Mesenchymal stem cell (in vitro differentiated cells and primary cell): ENCODE results near the gene MYL3.

ENCODE experiments used
- DNase-seq: peaks from one replicate; pipeline ENCODE4 v3.0.0-alpha.2; 2013
- H2AFZ ChIP-seq: one replicate; pipeline ENCODE4 v1.6.1; 2013; ENCODE audit warnings: low read depth, mild to moderate bottlenecking, control low read depth, inconsistent platforms, low read length, moderate library complexity
- H2AK5ac ChIP-seq: 2 replicates; pipeline ENCODE4 v1.6.1; 2013; ENCODE audit warnings: low read length, moderate library complexity, mild to moderate bottlenecking, inconsistent platforms; ENCODE audit not compliant: severe bottlenecking
- H2BK120ac ChIP-seq: one replicate; pipeline ENCODE4 v1.6.1; 2013; ENCODE audit warnings: low read depth, mild to moderate bottlenecking, inconsistent platforms, low read length, moderate library complexity
- H2BK12ac ChIP-seq, 2 experiments: one replicate each; pipeline ENCODE4 v1.6.1; 2013; ENCODE audit warnings: inconsistent platforms in 2 of 2, low read length in 2 of 2, mild to moderate bottlenecking in 2 of 2, moderate library complexity in 2 of 2, control low read depth in 1 of 2
- H2BK15ac ChIP-seq: one replicate; pipeline ENCODE4 v1.6.1; 2013; ENCODE audit warnings: mild to moderate bottlenecking, low read depth, inconsistent platforms; ENCODE audit not compliant: poor library complexity, severe bottlenecking
- H2BK5ac ChIP-seq: 2 replicates; pipeline ENCODE4 v1.6.1; 2013; ENCODE audit warnings: low read depth, mild to moderate bottlenecking, low read length, control low read depth, inconsistent platforms; ENCODE audit not compliant: poor library complexity, severe bottlenecking
- H3K14ac ChIP-seq, 2 experiments: one replicate each; pipeline ENCODE4 v1.6.1; 2013; ENCODE audit warnings: inconsistent platforms in 2 of 2, low read length in 2 of 2, control low read depth in 1 of 2, mild to moderate bottlenecking in 1 of 2, moderate library complexity in 1 of 2
- H3K18ac ChIP-seq, 2 experiments: one replicate each; pipeline ENCODE4 v1.6.1; 2013; ENCODE audit warnings: inconsistent platforms in 2 of 2, low read length in 2 of 2, control low read depth in 1 of 2, low read depth in 1 of 2, mild to moderate bottlenecking in 1 of 2
- H3K23ac ChIP-seq, 2 experiments: one replicate each; pipeline ENCODE4 v1.6.1; 2013; ENCODE audit warnings: inconsistent platforms in 2 of 2, low read length in 2 of 2, mild to moderate bottlenecking in 2 of 2, moderate library complexity in 2 of 2, control low read depth in 1 of 2
- H3K27ac ChIP-seq: 2 replicates; pipeline ENCODE4 v1.5.1; 2013; ENCODE audit warnings: mild to moderate bottlenecking, moderate library complexity, low read length, control low read depth, inconsistent platforms; ENCODE audit not compliant: poor library complexity, severe bottlenecking
- H3K27me3 ChIP-seq, 2 experiments: 2 replicates each; pipeline versions ENCODE4 v1.6.1 to v1.7.0; 2013; ENCODE audit warnings: low read length in 2 of 2, mild to moderate bottlenecking in 2 of 2, moderate library complexity in 2 of 2, control low read depth in 1 of 2, inconsistent platforms in 1 of 2; ENCODE audit not compliant: control insufficient read depth in 1 of 2, insufficient read depth in 1 of 2
- H3K36me3 ChIP-seq, 2 experiments: 2 replicates each; pipeline versions ENCODE4 v1.6.1 to v1.7.0; 2013; ENCODE audit warnings: low read length in 2 of 2, control low read depth in 1 of 2, inconsistent platforms in 1 of 2, low read depth in 1 of 2, mild to moderate bottlenecking in 1 of 2; ENCODE audit not compliant: insufficient read depth in 2 of 2, control insufficient read depth in 1 of 2
- H3K4ac ChIP-seq, 2 experiments: one replicate each; pipeline ENCODE4 v1.6.1; 2013; ENCODE audit warnings: inconsistent platforms in 2 of 2, low read length in 2 of 2, mild to moderate bottlenecking in 2 of 2, moderate library complexity in 2 of 2, control low read depth in 1 of 2, low read depth in 1 of 2
- H3K4me1 ChIP-seq: 2 replicates; pipeline ENCODE4 v1.6.1; 2013; ENCODE audit warnings: low read depth, low read length, control low read depth; ENCODE audit not compliant: control insufficient read depth, insufficient read depth
- H3K4me2 ChIP-seq: 2 replicates; pipeline ENCODE4 v1.6.1; 2013; ENCODE audit warnings: low read length, mild to moderate bottlenecking, inconsistent platforms; ENCODE audit not compliant: poor library complexity, severe bottlenecking
- H3K4me3 ChIP-seq, 2 experiments: 2 replicates each; pipeline versions ENCODE4 v1.5.1 to v1.7.0; 2013; ENCODE audit warnings: low read length in 2 of 2, mild to moderate bottlenecking in 2 of 2, control low read depth in 1 of 2, low read depth in 1 of 2; ENCODE audit not compliant: insufficient read depth in 1 of 2
- H3K79me1 ChIP-seq: replicated peaks from 2 replicates; pipeline ENCODE4 v1.6.1; 2013; ENCODE audit warnings: mild to moderate bottlenecking, control low read depth, low read length, inconsistent platforms; ENCODE audit not compliant: poor library complexity, severe bottlenecking
- H3K9ac ChIP-seq: 2 replicates; pipeline ENCODE4 v1.7.0; 2013; ENCODE audit warnings: mild to moderate bottlenecking, low read length, moderate library complexity
- H3K9me3 ChIP-seq: 2 replicates; pipeline ENCODE4 v1.7.0; 2013; ENCODE audit warnings: mild to moderate bottlenecking, low read length; ENCODE audit not compliant: control insufficient read depth
- H4K8ac ChIP-seq: one replicate; pipeline ENCODE4 v1.6.1; 2013; ENCODE audit warnings: inconsistent platforms, mild to moderate bottlenecking, low read length, moderate library complexity
- H4K91ac ChIP-seq: one replicate; pipeline ENCODE4 v1.6.1; 2013; ENCODE audit warnings: mild to moderate bottlenecking, low read length, inconsistent platforms
- WGBS: methylation state at CpG from one replicate; pipeline ENCODE4 v1.1.7; 2013; ENCODE audit warnings: mixed read lengths; 5-methylcytosine and 5-hydroxymethylcytosine counted together

MYL3 gene

GRCh38 chr3:46835054-46835453, 28.2 kb downstream of the MYL3 start:
- WGBS = 88% methylated on average over 12 of the region's 12 CpGs

GRCh38 chr3:46833346-46834300, 29.6 kb downstream of the MYL3 start:
- H3K4me3 ChIP-seq = no peak overlapping the region
- 95% methylated on average over 65 of the region's 65 CpGs for WGBS
- no peaks in the 10 kb centered on the region for H3K4me1 ChIP-seq
- no peaks in the 10 kb centered on the region for H3K36me3 ChIP-seq
- H3K4me2 ChIP-seq = no peak overlapping the region
- no peak overlapping the region for H4K8ac ChIP-seq
- peaks cover 15% of the 10 kb centered on the region for H3K9me3 ChIP-seq
- no peak overlapping the region for H4K91ac ChIP-seq
- no peak overlapping the region for H2AK5ac ChIP-seq
- H3K79me1 ChIP-seq = no peaks in the 10 kb centered on the region
- H2BK12ac ChIP-seq = no peak overlapping the region
- no peak overlapping the region for H2BK15ac ChIP-seq
- H2BK120ac ChIP-seq = no peak overlapping the region
- no peak overlapping the region for H3K23ac ChIP-seq
- H3K14ac ChIP-seq = no peak overlapping the region
- H3K18ac ChIP-seq = no peak overlapping the region
- H3K27ac ChIP-seq = no peak overlapping the region
- no peak overlapping the region for H3K9ac ChIP-seq
- no peak overlapping the region for H2AFZ ChIP-seq
- no peak overlapping the region for H2BK5ac ChIP-seq
- no peak overlapping the region for H3K4ac ChIP-seq
- DNase-seq = no peak
- H3K27me3 ChIP-seq = peaks cover 7 to 28% of the 10 kb centered on the region in 2 experiments

More at GRCh38 chr3:46835054-46835453, 28.2 kb downstream of the MYL3 start:
- H2AFZ ChIP-seq = no peak overlapping the region
- no peak overlapping the region for H3K4ac ChIP-seq
- no peak overlapping the region for H2BK12ac ChIP-seq
- no peak overlapping the region for H3K18ac ChIP-seq
- DNase-seq = no peak
- no peak overlapping the region for H3K14ac ChIP-seq
- H2BK5ac ChIP-seq = no peak overlapping the region
- peaks cover 24% of the 10 kb centered on the region for H3K9me3 ChIP-seq
- H2BK15ac ChIP-seq = no peak overlapping the region
- no peak overlapping the region for H3K4me2 ChIP-seq
- H3K4me3 ChIP-seq = no peak overlapping the region
- peaks cover 7 to 22% of the 10 kb centered on the region in 2 experiments for H3K27me3 ChIP-seq
- no peak overlapping the region for H3K27ac ChIP-seq
- no peak overlapping the region for H4K8ac ChIP-seq
- no peak overlapping the region for H3K23ac ChIP-seq
- no peak overlapping the region for H2AK5ac ChIP-seq
- H3K36me3 ChIP-seq = no peaks in the 10 kb centered on the region
- H3K79me1 ChIP-seq = no peaks in the 10 kb centered on the region
- no peak overlapping the region for H2BK120ac ChIP-seq
- H3K4me1 ChIP-seq = no peaks in the 10 kb centered on the region
- H4K91ac ChIP-seq = no peak overlapping the region
- H3K9ac ChIP-seq = no peak overlapping the region

- no peak overlapping the region for H2BK120ac ChIP-seq
- peaks cover 3% of the 10 kb centered on the region for H3K9me3 ChIP-seq
- DNase-seq = no peak
- H3K4me1 ChIP-seq = no peaks in the 10 kb centered on the region
- H3K27me3 ChIP-seq = peaks cover 7 to 28% of the 10 kb centered on the region in 2 experiments
- no peak overlapping the region for H3K9ac ChIP-seq
- H2AFZ ChIP-seq = no peak overlapping the region
- no peak overlapping the region for H3K27ac ChIP-seq
- no peak overlapping the region for H3K14ac ChIP-seq
- no peak overlapping the region for H2BK15ac ChIP-seq
- no peak overlapping the region for H2BK5ac ChIP-seq
- H3K36me3 ChIP-seq = no peaks in the 10 kb centered on the region
- no peak overlapping the region for H2AK5ac ChIP-seq
- no peak overlapping the region for H3K4ac ChIP-seq
- no peaks in the 10 kb centered on the region for H3K79me1 ChIP-seq
- H2BK12ac ChIP-seq = no peak overlapping the region
- H3K4me2 ChIP-seq = no peak overlapping the region
- no peak overlapping the region for H3K23ac ChIP-seq
- H4K8ac ChIP-seq = no peak overlapping the region
- no peak overlapping the region for H3K4me3 ChIP-seq
- no peak overlapping the region for H4K91ac ChIP-seq
- 90% methylated on average over 1 of the region's 1 CpG for WGBS
- no peak overlapping the region for H3K18ac ChIP-seq
These were observed 31.4 kb downstream of the MYL3 start for GRCh38 chr3:46831841-46832240.

GRCh38 chr3:46831316-46831715, 31.9 kb downstream of the MYL3 start:
- Histone ChIP-seq H3K4me2 (no peak overlapping the region), H3K23ac (no peak overlapping the region), H3K27ac (no peak overlapping the region), H2AFZ (no peak overlapping the region), H3K36me3 (no peaks in the 10 kb centered on the region), H3K9ac (no peak overlapping the region), H4K91ac (no peak overlapping the region), H3K14ac (no peak overlapping the region), H3K4ac (no peak overlapping the region), H3K9me3 (peaks cover 3% of the 10 kb centered on the region), H2BK5ac (no peak overlapping the region), H4K8ac (no peak overlapping the region), H3K4me3 (no peak overlapping the region), H3K79me1 (no peaks in the 10 kb centered on the region), H3K4me1 (no peaks in the 10 kb centered on the region), H2BK12ac (no peak overlapping the region), H3K27me3 (peaks cover 10 to 28% of the 10 kb centered on the region in 2 experiments), H2BK120ac (no peak overlapping the region), H2AK5ac (no peak overlapping the region), H3K18ac (no peak overlapping the region), H2BK15ac (no peak overlapping the region)
- 83% methylated on average over 2 of the region's 3 CpGs for WGBS
- DNase-seq = no peak
